ENCODE measurements around the gene CHTF8.

GRCh38 chr16:69115837-69116236 is 16.6 kb downstream of the CHTF8 start:
- no peak for TF ChIP-seq CTCF (optimal IDR thresholded peaks at IDR 0.05 in 1 of 3, IDR thresholded peaks at IDR 0.05 in 1 of 3, conservative IDR thresholded peaks at IDR 0.05 in 1 of 3; ENCODE audit: extremely low read depth in 1 of 3, insufficient read depth in 2 of 3, low read length in 3 of 3)
- TF ChIP-seq EZH2 (IDR thresholded peaks at IDR 0.05; ENCODE audit: low read length): no peak

All from keratinocyte (primary cell).